Mucosa of descending colon (tissue), 3 donors: ENCODE measurements around the gene PITPNC1. TPM values are rescaled to one million over a fixed set of nuclear protein-coding genes. Genes with fewer than 3 reads are reported as not detected.

Experiments
- ATAC-seq: fragments of 200-7000 bp; cut with Tn5 transposase; one replicate; pipeline ENCODE4 v1.9.1; 2020; ENCODE audit warnings: mild to moderate bottlenecking, moderate library complexity
- DNase-seq, 3 donors: peaks; one replicate each; pipeline ENCODE4 v3.0.0-alpha.2; 2020
- H3K36me3 ChIP-seq: fragments of 200-600 bp; one replicate; pipeline ENCODE4 v1.8.0; 2021; ENCODE audit warnings: low read depth, mild to moderate bottlenecking
- H3K4me1 ChIP-seq: fragments of 200-600 bp; one replicate; pipeline ENCODE4 v1.8.0; 2021; ENCODE audit warnings: low read depth, mild to moderate bottlenecking
- H3K4me3 ChIP-seq: fragments of 200-600 bp; one replicate; pipeline ENCODE4 v1.8.0; 2021; ENCODE audit warnings: mild to moderate bottlenecking
- H3K9me3 ChIP-seq: fragments of 200-600 bp; one replicate; pipeline ENCODE4 v1.8.0; 2021; ENCODE audit warnings: mild to moderate bottlenecking
- intact Hi-C, 2 donors: fragments of 100-400 bp; cut with DNase I in 1 of 2; cut with micrococcal nuclease in 1 of 2; formaldehyde crosslinking; loops; one replicate each; pipeline versions ENCODE4 v1.11.0 to v1.11.1; 2022; cut with DNase I, micrococcal nuclease
- total RNA-seq, 3 donors: library from RNA; stranded (reverse); fragmentation: NEBNext Ultra II Directional in 2 of 3; extraction: Animal tissue kit (Norgen Biotek cat#: 25700) in 2 of 3; gene quantifications; one replicate each; pipeline versions ENCODE4 v1.2.1 to v1.2.4, GENCODE V29; 2021 to 2023
- TF ChIP-seq, protein P1 (sequence below): fragments of 200-600 bp; IDR thresholded peaks from one replicate; pipeline ENCODE4 v1.8.0; 2022; ENCODE audit warnings: antibody characterized with exemption, mild to moderate bottlenecking
- donor health status: DM: no; HTN: no; CAD: no; lungs with moderate emphysema.
- donor health status: DM: no; HTN: no; CAD: no.
- donor health status: DM: no; HTN: yes; CAD: no.

Gene PITPNC1
- total RNA-seq, 3 donors from 2014 or later = 10.7 to 11.4 (median 10.9) TPM

DNA sequence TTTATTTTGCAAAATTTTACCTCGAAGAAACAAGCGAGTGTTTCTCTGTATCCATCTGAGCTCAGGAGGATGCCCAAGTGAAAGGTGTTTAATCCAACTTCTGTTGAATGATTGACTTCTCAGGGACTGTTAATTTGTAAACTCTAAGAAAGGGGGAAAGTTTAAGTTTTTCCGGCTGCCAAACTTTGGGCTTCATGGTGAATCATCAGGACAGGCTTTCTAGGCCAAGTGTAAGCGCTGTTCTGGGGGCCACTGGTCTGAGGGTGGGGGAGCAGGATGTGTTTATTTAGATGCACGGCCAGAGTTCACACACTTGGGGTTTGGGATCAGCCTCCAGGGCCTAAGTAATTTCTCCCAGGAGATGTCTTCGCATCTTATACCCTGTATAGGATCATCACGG lies 110.4 kb downstream of the PITPNC1 start:
- no peaks in the 10 kb centered on the region for H3K36me3 ChIP-seq
- TF ChIP-seq, protein P1, sequence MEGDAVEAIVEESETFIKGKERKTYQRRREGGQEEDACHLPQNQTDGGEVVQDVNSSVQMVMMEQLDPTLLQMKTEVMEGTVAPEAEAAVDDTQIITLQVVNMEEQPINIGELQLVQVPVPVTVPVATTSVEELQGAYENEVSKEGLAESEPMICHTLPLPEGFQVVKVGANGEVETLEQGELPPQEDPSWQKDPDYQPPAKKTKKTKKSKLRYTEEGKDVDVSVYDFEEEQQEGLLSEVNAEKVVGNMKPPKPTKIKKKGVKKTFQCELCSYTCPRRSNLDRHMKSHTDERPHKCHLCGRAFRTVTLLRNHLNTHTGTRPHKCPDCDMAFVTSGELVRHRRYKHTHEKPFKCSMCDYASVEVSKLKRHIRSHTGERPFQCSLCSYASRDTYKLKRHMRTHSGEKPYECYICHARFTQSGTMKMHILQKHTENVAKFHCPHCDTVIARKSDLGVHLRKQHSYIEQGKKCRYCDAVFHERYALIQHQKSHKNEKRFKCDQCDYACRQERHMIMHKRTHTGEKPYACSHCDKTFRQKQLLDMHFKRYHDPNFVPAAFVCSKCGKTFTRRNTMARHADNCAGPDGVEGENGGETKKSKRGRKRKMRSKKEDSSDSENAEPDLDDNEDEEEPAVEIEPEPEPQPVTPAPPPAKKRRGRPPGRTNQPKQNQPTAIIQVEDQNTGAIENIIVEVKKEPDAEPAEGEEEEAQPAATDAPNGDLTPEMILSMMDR = no peak
- DNase-seq (no peak), ATAC-seq (no peak)
- H3K4me1 ChIP-seq = no peaks in the 10 kb centered on the region
- intact Hi-C loops = no loop called here
- H3K9me3 ChIP-seq = no peaks in the 10 kb centered on the region
- H3K4me3 ChIP-seq = no peak overlapping the region

DNA sequence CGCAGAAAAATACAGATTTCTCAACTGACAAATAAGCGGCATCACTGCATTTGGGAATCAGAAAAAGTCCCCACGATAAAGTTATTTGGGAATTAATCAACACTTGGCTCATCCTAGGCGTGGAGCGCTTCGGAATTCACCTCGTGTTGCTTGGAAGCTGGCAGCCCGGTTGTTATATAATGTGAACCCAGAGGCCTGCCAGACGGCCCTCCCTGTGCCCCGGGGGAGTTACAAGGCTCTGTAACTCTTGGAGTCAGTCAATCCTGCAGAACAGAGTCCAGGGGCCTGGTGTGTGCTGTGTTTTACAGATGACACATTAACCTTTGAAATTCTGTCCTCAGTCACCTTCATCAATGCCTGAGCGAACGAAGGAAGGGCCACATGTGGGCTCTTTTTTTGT lies 111.1 kb downstream of the PITPNC1 start:
- Histone ChIP-seq H3K36me3 (no peaks in the 10 kb centered on the region), H3K4me3 (no peak overlapping the region), H3K9me3 (no peaks in the 10 kb centered on the region), H3K4me1 (no peaks in the 10 kb centered on the region)
- TF ChIP-seq, protein P1 = no peak
- ATAC-seq (no peak), DNase-seq (no peak)
- intact Hi-C loops = no loop called here

DNA sequence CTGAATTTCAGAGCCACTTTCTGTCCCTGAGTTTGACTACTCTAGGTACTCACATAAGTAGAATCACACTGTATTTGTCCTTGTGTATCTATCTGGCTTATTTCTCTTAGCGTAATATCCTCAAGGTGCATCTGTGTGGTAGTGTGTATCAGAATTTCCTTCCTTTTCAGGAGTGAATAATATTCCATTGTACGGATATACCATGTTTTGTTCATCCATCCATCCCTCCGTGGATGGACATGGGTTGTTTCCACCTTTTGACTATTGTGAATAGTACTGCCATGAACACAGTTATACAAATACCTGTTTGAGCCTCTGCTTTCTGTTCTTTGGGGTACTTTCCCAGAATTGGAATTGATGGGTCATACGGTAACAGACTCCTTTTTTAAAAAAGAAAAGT lies 111.7 kb downstream of the PITPNC1 start:
- intact Hi-C loops = no loop called here
- ATAC-seq (no peak), DNase-seq (no peak)
- H3K36me3 ChIP-seq = no peaks in the 10 kb centered on the region
- no peak overlapping the region for H3K4me3 ChIP-seq
- no peaks in the 10 kb centered on the region for H3K4me1 ChIP-seq
- no peaks in the 10 kb centered on the region for H3K9me3 ChIP-seq
- TF ChIP-seq, protein P1 = no peak

DNA sequence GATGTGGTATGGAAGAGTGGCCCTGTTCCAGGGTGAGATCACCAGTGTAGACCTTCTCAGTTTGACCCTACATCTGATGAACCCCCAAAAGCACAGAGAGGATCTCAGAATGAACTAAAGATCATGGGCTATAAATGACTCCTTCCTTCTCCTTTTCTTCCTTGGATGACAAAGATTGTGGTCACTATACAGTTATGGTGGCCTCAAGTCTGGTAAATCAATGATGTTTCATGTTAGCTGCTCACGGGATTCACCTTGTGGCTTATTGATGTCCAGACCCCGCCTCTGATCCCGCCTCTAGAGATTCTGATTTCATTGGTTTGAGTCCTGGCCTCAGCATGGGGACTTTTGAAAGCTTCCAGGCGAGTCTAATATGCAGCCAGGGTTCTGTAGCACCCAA lies 112.2 kb downstream of the PITPNC1 start:
- TF ChIP-seq, protein P1 = no peak
- intact Hi-C loops = no loop called here
- no peaks in the 10 kb centered on the region for H3K4me1 ChIP-seq
- H3K4me3 ChIP-seq = no peak overlapping the region
- H3K9me3 ChIP-seq = no peaks in the 10 kb centered on the region
- ATAC-seq (no peak), DNase-seq (no peak)
- no peaks in the 10 kb centered on the region for H3K36me3 ChIP-seq

DNA sequence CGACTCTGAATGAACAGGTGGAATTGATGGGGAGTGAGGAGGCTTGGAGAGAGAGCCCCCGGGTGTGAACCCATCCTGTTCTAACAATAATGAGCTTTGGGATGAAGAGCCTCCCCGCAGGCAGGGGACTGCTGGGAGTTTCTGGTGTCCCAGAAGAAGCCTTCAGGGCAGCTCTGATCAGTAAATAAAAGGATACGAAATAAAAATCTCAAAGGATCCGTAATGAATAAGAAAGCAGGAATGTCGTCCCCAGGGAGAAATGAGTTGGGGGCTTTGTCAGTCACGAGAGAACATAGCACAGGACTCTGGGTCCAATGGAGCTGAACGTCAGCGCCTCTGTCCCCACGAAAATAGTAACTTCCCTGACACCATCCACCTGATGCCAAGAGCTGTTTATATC lies 113.4 kb downstream of the PITPNC1 start:
- no peaks in the 10 kb centered on the region for H3K4me1 ChIP-seq
- DNase-seq = no peak
- H3K36me3 ChIP-seq = no peaks in the 10 kb centered on the region
- intact Hi-C loops = no loop called here
- TF ChIP-seq, protein P1 = no peak
- no peak for ATAC-seq
- no peak overlapping the region for H3K4me3 ChIP-seq
- H3K9me3 ChIP-seq = no peaks in the 10 kb centered on the region

DNA sequence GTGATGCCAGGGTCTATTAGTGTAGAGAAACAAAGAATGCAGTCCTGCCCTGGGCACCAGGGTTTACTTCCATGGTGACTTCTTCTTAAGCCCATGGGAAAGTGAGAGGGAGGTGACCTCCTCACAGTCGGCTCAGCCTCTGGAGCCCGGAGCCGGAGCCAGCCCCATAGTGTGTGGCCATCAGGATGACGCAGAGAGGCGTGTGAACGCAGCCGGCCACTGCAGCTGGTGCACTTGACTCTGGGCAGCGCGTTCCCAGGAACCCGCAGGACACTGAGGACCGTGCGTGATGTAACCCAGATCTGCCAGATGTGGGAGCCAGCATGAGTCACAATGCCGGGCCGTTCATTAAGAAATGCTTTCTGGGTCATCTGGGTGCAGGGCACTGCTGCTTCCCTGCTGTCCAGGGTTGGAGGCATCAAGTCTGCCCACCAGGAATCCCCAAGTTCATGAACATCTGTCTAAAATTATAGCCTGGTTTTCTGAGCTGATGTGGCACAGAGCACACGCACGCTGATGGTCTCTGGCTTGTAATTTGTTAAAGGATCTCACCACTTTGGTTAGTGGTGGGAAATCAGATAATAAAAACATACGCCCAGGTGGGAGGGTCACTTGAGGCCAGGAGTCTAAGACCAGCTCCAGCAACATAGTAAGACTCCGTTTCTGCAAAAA lies 114.1 kb downstream of the PITPNC1 start:
- intact Hi-C loops = no loop called here
- TF ChIP-seq, protein P1 = no peak
- H3K9me3 ChIP-seq = no peaks in the 10 kb centered on the region
- H3K4me1 ChIP-seq = no peaks in the 10 kb centered on the region
- peak; percentile 52 to 85 (median 58) for DNase-seq
- no peaks in the 10 kb centered on the region for H3K36me3 ChIP-seq
- ATAC-seq = peak; percentile 88
- no peak overlapping the region for H3K4me3 ChIP-seq
